ENCODE measurements around the gene HSBP1L1.
A peak's percentile ranks its signal among the peaks of the same experiment; 100 is the strongest.
"Not testable (repeated sequence)": the region's sequence is repeated elsewhere in the genome, so short reads cannot be mapped to it uniquely, and the experiment has no call there.

GRCh38 chr18:79960161-79960801 is 4.2 kb upstream of the HSBP1L1 start:
- TF ChIP-seq CTCF (conservative IDR thresholded peaks at IDR 0.05; ENCODE audit: low read depth, low read length) = peak; percentile 26; the same call in 1 of the 2 replicates
- not testable (repeated sequence) for TF ChIP-seq EZH2phosphoT487 (IDR thresholded peaks at IDR 0.05; ENCODE audit: borderline replicate concordance, low read length)

Measured in PC-3 (cell line).